Activated CD8-positive, alpha-beta memory T cell treated with anti-CD3 and anti-CD28 coated beads for 48 hours (primary cell): ENCODE measurements around the gene POC1A.
A peak's percentile ranks its signal among the peaks of the same experiment; 100 is the strongest.
"Not testable (repeated sequence)": the region's sequence is repeated elsewhere in the genome, so short reads cannot be mapped to it uniquely, and the experiment has no call there.

Experiments
- DNase-seq, 3 experiments: peaks; one replicate each; pipeline ENCODE4 v3.0.0-alpha.2; 2020; ENCODE audit warnings: low read depth in 2 of 3, low spot score in 2 of 3

The POC1A gene

GRCh38 chr3:52153389-52154096, 680 bp downstream of the POC1A start:
- no peak for DNase-seq

GRCh38 chr3:52151991-52152390, 2.2 kb downstream of the POC1A start:
- not testable (repeated sequence) for DNase-seq

DNA sequence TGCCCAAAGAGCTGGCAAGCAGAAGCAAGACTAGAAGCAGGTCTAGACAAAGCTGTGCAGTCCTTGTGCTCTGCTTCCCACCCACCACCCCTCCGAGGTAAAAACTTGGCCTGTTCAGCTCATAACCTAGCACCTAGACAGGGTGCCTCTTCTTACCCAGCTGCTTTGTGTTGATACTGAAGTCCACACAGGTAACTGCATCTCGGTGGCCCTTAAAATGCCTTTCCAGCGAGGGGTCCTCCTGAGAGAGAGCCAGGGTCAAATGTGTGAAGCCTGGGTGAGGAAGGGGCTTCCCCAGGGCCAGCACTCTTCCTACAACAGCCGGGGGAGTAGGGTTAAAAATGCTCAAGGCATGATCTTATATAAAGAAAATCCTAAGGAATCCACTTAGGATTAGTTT, 3.4 kb downstream of the POC1A start:
- DNase-seq: no peak

DNA sequence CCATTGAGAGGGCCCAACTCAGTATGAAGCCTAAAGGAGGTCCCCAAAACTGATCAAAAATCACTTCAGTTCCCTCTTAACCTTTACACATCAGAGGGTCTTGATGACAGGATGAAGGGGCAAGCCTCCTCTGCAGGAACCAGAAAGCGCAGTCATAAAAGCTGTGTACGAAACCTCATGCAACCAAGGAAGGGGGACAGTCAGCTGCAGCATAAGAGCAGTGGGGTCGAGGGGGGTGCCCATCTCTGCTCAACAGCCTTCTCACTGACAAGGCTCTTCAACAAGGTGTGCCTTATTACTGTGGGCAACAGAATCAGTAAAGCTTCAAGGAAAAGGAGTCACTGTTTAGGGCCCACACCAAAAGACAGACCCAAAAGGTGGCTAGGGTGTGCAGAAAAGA, 3.9 kb downstream of the POC1A start:
- DNase-seq: no peak

DNA sequence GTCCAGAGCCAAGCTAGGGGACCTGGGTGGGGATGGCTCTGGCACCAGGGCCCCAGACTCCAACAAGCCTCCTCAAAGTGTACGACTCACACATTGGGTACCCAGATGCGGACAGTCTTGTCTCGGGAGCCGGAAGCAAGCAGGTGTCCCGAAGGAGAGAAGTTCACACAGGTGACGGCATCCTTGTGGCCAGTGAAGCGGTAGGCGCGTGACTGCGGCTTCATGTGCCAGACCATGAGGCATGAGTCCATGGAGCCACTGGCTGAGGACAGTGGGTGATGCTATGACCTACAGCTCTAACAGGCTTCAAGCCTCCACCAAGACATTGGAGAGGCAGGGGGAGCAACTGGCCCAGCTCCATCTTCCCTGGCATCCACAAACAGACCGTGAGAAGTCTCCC, 4.5 kb downstream of the POC1A start:
- DNase-seq: no peak

DNA sequence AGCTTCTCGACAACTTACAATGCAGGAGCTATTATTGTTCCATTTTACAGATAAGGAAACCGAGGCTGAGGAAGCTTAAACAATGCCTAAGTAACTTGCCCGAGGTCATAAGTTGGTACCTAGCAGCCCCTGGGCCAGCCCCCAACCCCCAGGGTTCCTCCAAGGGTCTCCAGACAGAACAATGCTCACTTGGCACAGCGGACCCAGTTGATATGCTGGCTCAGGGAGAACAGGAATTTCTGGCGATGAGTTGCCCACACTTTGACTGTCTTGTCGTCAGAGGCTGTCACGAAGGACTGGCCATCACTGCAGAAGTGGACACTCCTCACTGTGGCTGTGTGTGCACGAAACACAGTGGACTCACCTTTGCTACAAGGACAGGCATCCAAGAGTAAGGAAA, 5.2 kb downstream of the POC1A start:
- no peak for DNase-seq

GRCh38 chr3:52147804-52148203, 6.4 kb downstream of the POC1A start:
- DNase-seq: no peak

DNA sequence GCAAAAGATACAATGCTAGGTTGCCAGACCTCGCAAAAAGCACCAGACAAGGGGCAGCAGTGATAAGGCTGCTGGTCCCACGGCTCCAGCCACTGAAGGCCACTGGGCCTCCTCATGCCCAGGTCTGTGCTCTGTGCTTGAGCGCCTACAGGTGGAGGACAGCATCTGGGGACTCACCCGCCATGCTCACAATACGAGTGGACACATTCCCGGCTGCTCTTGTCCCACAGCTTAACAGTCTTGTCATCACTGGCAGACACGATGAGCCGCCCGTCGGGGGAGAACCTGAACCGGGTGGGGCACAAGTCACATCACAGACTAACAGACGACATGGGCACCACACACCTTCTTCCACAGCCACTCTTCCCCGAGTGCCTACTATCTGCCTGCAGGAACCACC, 7.4 kb downstream of the POC1A start:
- no peak for DNase-seq

DNA sequence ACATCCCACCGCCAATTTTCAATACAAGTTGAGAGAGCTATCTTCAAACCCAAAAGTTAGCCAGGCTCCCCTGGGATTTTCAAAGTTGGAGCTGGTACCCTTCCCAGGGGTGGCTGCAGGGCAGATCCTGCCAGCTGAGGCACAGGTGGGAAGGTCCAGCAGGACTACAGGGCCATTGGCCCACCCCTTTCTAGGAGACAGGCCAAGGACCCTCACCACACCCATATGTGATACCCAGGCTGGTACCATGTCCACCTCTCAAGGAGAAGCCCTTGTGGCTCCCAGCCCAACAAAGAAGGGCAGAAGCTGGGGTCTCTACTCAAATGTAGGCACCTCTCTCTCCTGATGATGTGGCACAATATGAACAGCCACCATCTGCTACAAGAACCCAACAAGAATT, 8.0 kb downstream of the POC1A start:
- no peak for DNase-seq

- no peak for DNase-seq
Observed at GRCh38 chr3:52145736-52146110, 8.5 kb downstream of the POC1A start.

DNA sequence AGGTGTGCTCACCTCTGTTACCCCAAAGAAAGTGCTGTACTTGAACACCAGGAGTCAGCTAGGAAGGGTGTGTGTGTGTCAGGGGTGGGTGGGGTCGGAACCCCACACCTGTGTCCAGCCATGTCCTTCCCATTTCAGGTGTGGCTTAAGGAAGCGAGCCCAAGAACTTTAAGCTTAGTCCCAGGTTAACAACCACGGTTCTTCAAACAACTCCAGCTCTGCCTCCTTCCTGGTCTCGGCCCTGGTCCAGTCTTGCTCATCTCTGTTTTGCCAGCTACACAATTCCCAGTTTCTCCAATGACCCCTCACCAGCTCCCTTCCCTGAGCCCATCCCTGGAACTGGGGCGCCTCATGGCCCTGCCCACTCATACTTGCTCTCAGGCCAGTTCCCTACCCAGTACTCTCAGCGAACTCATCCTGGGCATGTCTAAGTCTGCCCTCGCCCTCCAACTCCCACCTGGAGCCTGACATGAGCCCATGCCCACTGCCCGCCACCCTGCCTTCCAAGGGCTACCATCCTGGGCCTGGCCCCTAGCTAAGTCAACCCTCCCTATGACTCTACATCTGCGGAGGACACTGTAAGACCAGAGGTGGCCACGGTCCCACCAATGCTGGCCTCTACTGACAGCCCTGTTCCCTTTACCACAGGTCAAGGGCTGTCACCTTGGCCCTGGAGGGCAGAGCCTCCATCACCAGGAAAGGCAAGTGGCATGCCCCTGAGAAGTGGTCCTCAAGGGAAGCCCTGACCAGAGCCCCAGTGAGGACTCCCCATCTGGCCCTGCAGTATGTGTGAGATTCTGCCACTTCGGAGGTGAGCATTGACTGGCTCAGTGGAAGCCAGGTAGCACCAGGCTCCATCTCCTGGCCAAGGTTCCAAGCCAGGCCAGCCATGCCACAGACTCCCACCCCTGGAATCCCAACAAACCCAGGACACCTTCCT, 9.2 kb downstream of the POC1A start:
- no peak for DNase-seq

- peak; percentile 52 to 76 (median 76) for DNase-seq
Observed at GRCh38 chr3:52144034-52144795, 10.0 kb downstream of the POC1A start.

- DNase-seq: no peak
Observed at GRCh38 chr3:52143616-52144015, 10.6 kb downstream of the POC1A start.

DNA sequence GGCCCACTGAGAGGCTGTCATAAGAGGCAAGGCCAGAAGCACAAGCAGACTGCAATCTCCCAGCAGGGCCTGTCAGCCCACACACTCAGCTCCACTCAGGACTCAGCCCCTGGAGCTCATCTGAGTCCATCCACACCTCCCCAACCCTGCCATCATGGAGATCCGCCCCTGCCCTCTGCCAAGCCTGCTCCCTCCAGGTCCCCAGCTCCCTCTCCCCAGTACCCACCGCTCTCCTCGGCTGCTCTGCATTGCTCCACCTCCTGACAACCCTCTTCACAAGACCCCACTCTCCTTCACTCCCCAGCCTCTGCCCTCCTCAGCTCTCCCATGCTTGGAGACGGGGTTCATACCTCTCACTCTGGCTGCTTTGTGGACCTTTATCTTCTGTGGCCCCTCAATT, 11.1 kb downstream of the POC1A start:
- DNase-seq: no peak

DNA sequence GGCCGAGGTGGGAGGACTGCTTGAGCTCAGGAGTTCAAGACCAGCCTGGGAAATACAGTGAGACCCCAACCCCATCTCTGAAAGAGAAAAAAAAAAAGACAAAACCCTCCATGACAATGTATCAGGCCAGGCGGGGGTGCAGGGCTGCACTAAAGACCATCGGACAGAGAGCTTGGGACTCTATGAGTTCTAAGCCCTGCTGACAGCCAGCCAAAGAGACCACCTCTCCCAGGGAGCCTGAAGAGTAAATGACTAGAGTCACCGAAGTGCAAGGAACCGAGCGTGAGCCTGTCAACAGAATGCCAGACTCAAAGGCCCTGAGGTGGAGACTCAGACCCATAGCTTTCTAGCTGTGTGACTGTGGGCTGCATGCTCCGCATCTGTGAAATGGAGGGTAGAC, 12.5 kb downstream of the POC1A start:
- no peak for DNase-seq

DNA sequence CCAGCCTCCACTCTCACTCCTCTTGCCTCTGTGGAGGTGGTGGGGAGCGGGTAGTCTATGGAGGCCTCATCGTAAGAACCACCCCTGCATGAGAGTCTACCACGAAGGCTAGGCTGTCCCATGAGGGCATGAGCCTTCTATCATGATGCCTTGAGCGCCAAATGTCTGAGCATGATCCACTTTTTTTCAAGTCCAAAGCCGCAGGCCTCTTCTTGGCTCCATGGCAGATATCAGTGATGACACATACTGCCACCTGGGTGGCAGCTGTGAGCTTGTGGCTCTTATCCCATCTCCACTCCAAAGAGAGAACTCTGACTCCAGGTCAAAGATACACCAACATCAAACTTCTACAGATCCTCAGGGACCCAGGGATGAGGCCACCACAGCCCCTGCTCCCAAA, 13.5 kb downstream of the POC1A start:
- no peak for DNase-seq

- DNase-seq: no peak
Observed at GRCh38 chr3:52140000-52140399, 14.2 kb downstream of the POC1A start.

GRCh38 chr3:52137311-52137710, 16.9 kb downstream of the POC1A start:
- DNase-seq: no peak

GRCh38 chr3:52136513-52136912, 17.7 kb downstream of the POC1A start:
- no peak for DNase-seq

GRCh38 chr3:52135332-52135731, 18.9 kb downstream of the POC1A start:
- no peak for DNase-seq

GRCh38 chr3:52134761-52135160, 19.5 kb downstream of the POC1A start:
- DNase-seq: no peak

- no peak for DNase-seq
Observed at GRCh38 chr3:52132930-52133329, 21.3 kb downstream of the POC1A start.
